Aorta (tissue), 5 donors: ENCODE measurements around the gene C9orf85. TPM values are rescaled to one million over a fixed set of nuclear protein-coding genes. Genes with fewer than 3 reads are reported as not detected.

Source experiments
- ATAC-seq: fragments of 200-7000 bp; cut with Tn5 transposase; one replicate; pipeline ENCODE4 v1.9.1; 2022; ENCODE audit warnings: moderate library complexity; ENCODE audit not compliant: low FRiP score
- DNase-seq, 2 donors: peaks; one replicate each; pipeline ENCODE4 v3.0.0-alpha.2; 2020
- H3K27ac ChIP-seq, 2 donors: one replicate each; pipeline ENCODE4 v1.5.1; 2013; ENCODE audit warnings: low read length in 2 of 2, mild to moderate bottlenecking in 2 of 2, moderate library complexity in 2 of 2, control low read depth in 1 of 2, inconsistent platforms in 1 of 2, low read depth in 1 of 2
- H3K27me3 ChIP-seq, 2 donors: one replicate each; pipeline ENCODE4 v1.6.1; 2013; ENCODE audit warnings: control low read depth in 1 of 2, low read length in 1 of 2, mild to moderate bottlenecking in 1 of 2, moderate library complexity in 1 of 2; ENCODE audit not compliant: insufficient read depth in 2 of 2, control insufficient read depth in 1 of 2
- H3K36me3 ChIP-seq, 2 donors: one replicate each; pipeline ENCODE4 v1.6.1; 2013; ENCODE audit warnings: control low read depth in 1 of 2, low read length in 1 of 2, mild to moderate bottlenecking in 1 of 2; ENCODE audit not compliant: insufficient read depth in 2 of 2, control insufficient read depth in 1 of 2
- H3K4me1 ChIP-seq, 2 donors: one replicate each; pipeline ENCODE4 v1.6.1; 2013; ENCODE audit warnings: low read length in 2 of 2, control low read depth in 1 of 2, mild to moderate bottlenecking in 1 of 2, moderate library complexity in 1 of 2; ENCODE audit not compliant: insufficient read depth in 2 of 2, control insufficient read depth in 1 of 2
- H3K4me3 ChIP-seq, 2 donors: one replicate each; pipeline ENCODE4 v1.5.1; 2013; ENCODE audit warnings: low read length in 2 of 2, control low read depth in 1 of 2, mild to moderate bottlenecking in 1 of 2
- H3K9me3 ChIP-seq: one replicate; pipeline ENCODE4 v1.6.1; 2013; ENCODE audit warnings: mild to moderate bottlenecking, low read length; ENCODE audit not compliant: control insufficient read depth
- WGBS, 2 donors: extraction: QIAGEN DNeasy Blood & Tissue Kit; methylation state at CpG; one replicate each; pipeline ENCODE4 v1.1.7; 2013; 5-methylcytosine and 5-hydroxymethylcytosine counted together
- intact Hi-C, 2 donors: fragments of 100-400 bp; cut with DNase I; formaldehyde crosslinking; loops; one replicate each; pipeline versions ENCODE4 v1.14.2 to v1.15.0; 2022
- polyA plus RNA-seq, 2 donors: library from polyadenylated mRNA; stranded (reverse); fragments of 200-250 nt; gene quantifications; one replicate each; pipeline ENCODE4 v1.2.3, GENCODE V29; 2013
- total RNA-seq, 2 donors: library from RNA; stranded (reverse); fragmentation: NEBNext Ultra II Directional; extraction: Animal tissue kit (Norgen Biotek cat#: 25700); gene quantifications; one replicate each; pipeline ENCODE4 v1.2.1, GENCODE V29; 2021
- donor health status: healthy with polysubstance abuse.
- donor health status: Bipolar disorder and iron deficiency.
- donor health status: DM: no; HTN: no; CAD: no.
- donor health status: DM: no; HTN: no; CAD: no.
- donor health status: DM: yes; HTN: yes; CAD: no.

The C9orf85 gene
- total and polyA plus RNA-seq, 4 donors: 15.5 to 17.9 (median 16.8) TPM

- Histone ChIP-seq H3K27me3 (no peaks in the 10 kb centered on the region), H3K9me3 (no peaks in the 10 kb centered on the region), H3K27ac (no peak overlapping the region), H3K36me3 (no peaks in the 10 kb centered on the region), H3K4me1 (no peaks in the 10 kb centered on the region), H3K4me3 (no peak overlapping the region)
- intact Hi-C loops: loop anchor here in 1 of 2 donors (5.0 kb wide), 1 partner anchor 170 kb away; no protein-coding TSS in a partner anchor
- WGBS, 2 donors: 66 to 69% methylated on average over 3 of the region's 3 CpGs
- ATAC-seq (no peak), DNase-seq (no peak)
These were observed 65.6 kb downstream of the C9orf85 start for GRCh38 chr9:71977003-71977402.

- no peaks in the 10 kb centered on the region for H3K4me1 ChIP-seq
- 61 to 66% methylated on average over 5 of the region's 5 CpGs for WGBS, 2 donors
- intact Hi-C loops: loop anchor here in 1 of 2 donors (10.0 kb wide), 1 partner anchor 176 kb away; no protein-coding TSS in a partner anchor
- H3K9me3 ChIP-seq: no peaks in the 10 kb centered on the region
- no peak overlapping the region for H3K27ac ChIP-seq
- H3K4me3 ChIP-seq: no peak overlapping the region
- ATAC-seq: no peak
- DNase-seq: no peak
- H3K27me3 ChIP-seq: no peaks in the 10 kb centered on the region
- no peaks in the 10 kb centered on the region for H3K36me3 ChIP-seq
These were observed 69.1 kb downstream of the C9orf85 start for GRCh38 chr9:71980266-71981190.

- no peak overlapping the region for H3K4me3 ChIP-seq
- intact Hi-C loops: loop anchor here in 1 of 2 donors (10.0 kb wide), 1 partner anchor 177 kb away; no protein-coding TSS in a partner anchor
- H3K4me1 ChIP-seq: no peaks in the 10 kb centered on the region
- DNase-seq: no peak
- no peaks in the 10 kb centered on the region for H3K9me3 ChIP-seq
- ATAC-seq: no peak
- no peak overlapping the region for H3K27ac ChIP-seq
- no peaks in the 10 kb centered on the region for H3K27me3 ChIP-seq
- no peaks in the 10 kb centered on the region for H3K36me3 ChIP-seq
- 91 to 95% methylated on average over 2 of the region's 2 CpGs for WGBS, 2 donors
These were observed 70.5 kb downstream of the C9orf85 start for GRCh38 chr9:71981944-71982343.

GRCh38 chr9:71984403-71984802 lies 73.0 kb downstream of the C9orf85 start:
- Histone ChIP-seq H3K4me3 (no peak overlapping the region), H3K27me3 (no peaks in the 10 kb centered on the region), H3K27ac (no peak overlapping the region), H3K4me1 (no peaks in the 10 kb centered on the region), H3K36me3 (no peaks in the 10 kb centered on the region), H3K9me3 (no peaks in the 10 kb centered on the region)
- intact Hi-C loops: loop anchor here in 1 of 2 donors (10.0 kb wide), 1 partner anchor 180 kb away; no protein-coding TSS in a partner anchor
- ATAC-seq: peak; percentile 29
- peak; percentile 62 to 79 for DNase-seq
- 19 to 26% methylated on average over 2 of the region's 2 CpGs for WGBS, 2 donors

GRCh38 chr9:71984831-71985281 lies 73.4 kb downstream of the C9orf85 start:
- Histone ChIP-seq H3K27me3 (no peaks in the 10 kb centered on the region), H3K4me1 (no peaks in the 10 kb centered on the region), H3K9me3 (no peaks in the 10 kb centered on the region), H3K4me3 (no peak overlapping the region), H3K27ac (no peak overlapping the region), H3K36me3 (no peaks in the 10 kb centered on the region)
- intact Hi-C loops: loop anchor here in 1 of 2 donors (10.0 kb wide), 1 partner anchor 180 kb away; no protein-coding TSS in a partner anchor
- ATAC-seq: no peak
- 90 to 91% methylated on average over 7 of the region's 7 CpGs for WGBS, 2 donors
- DNase-seq: no peak

GRCh38 chr9:71985297-71985911 lies 74.0 kb downstream of the C9orf85 start:
- Histone ChIP-seq H3K9me3 (no peaks in the 10 kb centered on the region), H3K27me3 (no peaks in the 10 kb centered on the region), H3K36me3 (no peaks in the 10 kb centered on the region), H3K27ac (no peak overlapping the region), H3K4me3 (no peak overlapping the region), H3K4me1 (no peaks in the 10 kb centered on the region)
- ATAC-seq (no peak), DNase-seq (no peak)
- whole genome bisulfite sequencing, 2 donors: 82 to 83% methylated on average over 10 of the region's 10 CpGs
- intact Hi-C loops: loop anchor here in 1 of 2 donors (10.0 kb wide), 1 partner anchor 181 kb away; no protein-coding TSS in a partner anchor

GRCh38 chr9:71986900-71987299 lies 75.5 kb downstream of the C9orf85 start:
- WGBS, 2 donors: 65 to 72% methylated on average over 3 of the region's 3 CpGs
- H3K36me3 ChIP-seq: no peaks in the 10 kb centered on the region
- no peaks in the 10 kb centered on the region for H3K9me3 ChIP-seq
- no peaks in the 10 kb centered on the region for H3K27me3 ChIP-seq
- DNase-seq (no peak), ATAC-seq (no peak)
- intact Hi-C loops: loop anchor here in 1 of 2 donors (10.0 kb wide), 1 partner anchor 182 kb away; no protein-coding TSS in a partner anchor
- no peak overlapping the region for H3K27ac ChIP-seq
- no peaks in the 10 kb centered on the region for H3K4me1 ChIP-seq
- no peak overlapping the region for H3K4me3 ChIP-seq

GRCh38 chr9:71987471-71988371 lies 76.3 kb downstream of the C9orf85 start:
- Histone ChIP-seq H3K36me3 (no peaks in the 10 kb centered on the region), H3K27ac (no peak overlapping the region), H3K9me3 (no peaks in the 10 kb centered on the region), H3K27me3 (no peaks in the 10 kb centered on the region), H3K4me3 (no peak overlapping the region), H3K4me1 (no peaks in the 10 kb centered on the region)
- intact Hi-C loops: loop anchor here in 1 of 2 donors (10.0 kb wide), 1 partner anchor 183 kb away; no protein-coding TSS in a partner anchor
- DNase-seq: no peak
- ATAC-seq: no peak
- WGBS, 2 donors: 36 to 43% methylated on average over 11 of the region's 11 CpGs
